ENCODE measurements around the gene HIVEP1.

GRCh38 chr6:12138381-12138780 is 126.3 kb downstream of the HIVEP1 start:
- TF ChIP-seq CTCF (conservative IDR thresholded peaks at IDR 0.05) (no peak), ZFX (IDR thresholded peaks at IDR 0.05) (no peak)
